Measurements from ENCODE around the gene PPP1R27. TPM values are rescaled to one million over a fixed set of nuclear protein-coding genes. Genes with fewer than 3 reads are reported as not detected.

The PPP1R27 gene
- total and polyA plus RNA-seq, 2 donors (not counting 3 experiments of a cell fraction or from before 2014, with no cell fraction given) = not detected

DNA sequence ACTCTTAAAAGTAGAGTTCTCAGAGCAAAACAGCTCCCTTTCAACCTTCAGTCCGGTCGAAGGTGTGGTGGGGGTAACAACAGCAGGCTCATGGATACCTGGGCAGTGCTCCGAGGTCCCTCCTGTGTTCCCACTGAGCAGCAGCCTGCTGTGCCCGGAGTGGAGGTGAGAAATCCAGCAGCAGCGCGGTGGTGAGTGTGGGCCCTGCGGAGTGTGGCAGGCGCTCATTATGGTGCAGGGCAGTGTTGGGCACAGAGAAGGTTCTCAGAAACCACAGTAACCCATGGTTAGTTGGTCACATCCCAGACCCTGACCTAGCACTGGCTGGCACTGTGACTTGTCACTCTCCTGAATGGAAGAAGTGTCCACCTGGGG, 30.5 kb upstream of the PPP1R27 start:
- no peak overlapping the region for H3K27ac ChIP-seq (ENCODE audit: insufficient read depth, low read depth, low read length)
- H3K4me3 ChIP-seq (replicated peaks in 1 of 3; ENCODE audit: insufficient read depth in 1 of 3, low read depth in 1 of 3, low read length in 3 of 3) = no peak overlapping the region
- dilution Hi-C loops (cut with MboI; ENCODE audit: extremely low pct_ligation_motif_present, low sequenced_read_pairs) = no loop called here
- no peak overlapping the region for H2AFZ ChIP-seq (ENCODE audit: low read depth, low read length)
- no TSS peak for BruUV-seq (replicated peaks)
- no peak overlapping the region for H3K4me2 ChIP-seq (ENCODE audit: insufficient read depth, low read length)
- H3K79me2 ChIP-seq (ENCODE audit: control insufficient read depth, insufficient read depth, low read length) = peaks cover 22% of the 10 kb centered on the region
- no peaks in the 10 kb centered on the region for H3K9me1 ChIP-seq (replicated peaks; ENCODE audit: control insufficient read depth, extremely low read depth, insufficient read depth, low read length)
- peaks cover 17% of the 10 kb centered on the region for H3K4me1 ChIP-seq (ENCODE audit: control insufficient read depth, extremely low read depth, insufficient read depth, low read length)
- ChIA-PET POLR2A (no interaction called here), CTCF (interaction anchor here (0.7 kb wide), 1 partner anchor 11 kb away, joined by 3 read pairs; no protein-coding TSS in a partner anchor)
- no peak overlapping the region for H3K9ac ChIP-seq (replicated peaks; ENCODE audit: extremely low read depth, insufficient read depth, low read length)
- DNase-seq (ENCODE audit: low read depth, low spot score) (no peak), FAIRE-seq (no peak)
- peaks cover 6 to 19% of the 10 kb centered on the region in 2 experiments for H3K36me3 ChIP-seq (ENCODE audit: control insufficient read depth in 2 of 2, extremely low read depth in 1 of 2, insufficient read depth in 2 of 2, low read length in 2 of 2)
- H4K20me1 ChIP-seq (replicated peaks; ENCODE audit: control insufficient read depth, extremely low read depth, insufficient read depth, low read length) = no peaks in the 10 kb centered on the region
- H3K9me3 ChIP-seq (replicated peaks; ENCODE audit: control insufficient read depth, insufficient read depth, low read length) = no peaks in the 10 kb centered on the region
- intact Hi-C loops (cut with micrococcal nuclease) = no loop called here
- TF ChIP-seq, protein P1, sequence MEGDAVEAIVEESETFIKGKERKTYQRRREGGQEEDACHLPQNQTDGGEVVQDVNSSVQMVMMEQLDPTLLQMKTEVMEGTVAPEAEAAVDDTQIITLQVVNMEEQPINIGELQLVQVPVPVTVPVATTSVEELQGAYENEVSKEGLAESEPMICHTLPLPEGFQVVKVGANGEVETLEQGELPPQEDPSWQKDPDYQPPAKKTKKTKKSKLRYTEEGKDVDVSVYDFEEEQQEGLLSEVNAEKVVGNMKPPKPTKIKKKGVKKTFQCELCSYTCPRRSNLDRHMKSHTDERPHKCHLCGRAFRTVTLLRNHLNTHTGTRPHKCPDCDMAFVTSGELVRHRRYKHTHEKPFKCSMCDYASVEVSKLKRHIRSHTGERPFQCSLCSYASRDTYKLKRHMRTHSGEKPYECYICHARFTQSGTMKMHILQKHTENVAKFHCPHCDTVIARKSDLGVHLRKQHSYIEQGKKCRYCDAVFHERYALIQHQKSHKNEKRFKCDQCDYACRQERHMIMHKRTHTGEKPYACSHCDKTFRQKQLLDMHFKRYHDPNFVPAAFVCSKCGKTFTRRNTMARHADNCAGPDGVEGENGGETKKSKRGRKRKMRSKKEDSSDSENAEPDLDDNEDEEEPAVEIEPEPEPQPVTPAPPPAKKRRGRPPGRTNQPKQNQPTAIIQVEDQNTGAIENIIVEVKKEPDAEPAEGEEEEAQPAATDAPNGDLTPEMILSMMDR (IDR thresholded peaks at IDR 0.05; ENCODE audit: extremely low read depth in 1 of 2, insufficient read depth in 1 of 2, low read depth in 1 of 2, low read length in 2 of 2) = no peak
- TF ChIP-seq POLR2AphosphoS5 (IDR thresholded peaks at IDR 0.05; ENCODE audit: insufficient read depth, low read depth, low read length) (no peak), EZH2 (IDR thresholded peaks at IDR 0.05; ENCODE audit: borderline replicate concordance, low read depth, low read length, severe bottlenecking) (no peak), FOS (IDR thresholded peaks at IDR 0.05; ENCODE audit: borderline replicate concordance, insufficient read depth, low read length) (no peak), MYC (IDR thresholded peaks at IDR 0.05; ENCODE audit: low read depth, low read length) (no peak), POLR2A (IDR thresholded peaks at IDR 0.05; ENCODE audit: low read depth, low read length) (no peak), GATA2 (IDR thresholded peaks at IDR 0.05; ENCODE audit: insufficient read depth, insufficient read length, low read depth, low read length) (no peak), JUN (IDR thresholded peaks at IDR 0.05; ENCODE audit: borderline replicate concordance, insufficient read depth, insufficient read length, low read depth) (no peak)
- TF ChIP-seq, protein P2, sequence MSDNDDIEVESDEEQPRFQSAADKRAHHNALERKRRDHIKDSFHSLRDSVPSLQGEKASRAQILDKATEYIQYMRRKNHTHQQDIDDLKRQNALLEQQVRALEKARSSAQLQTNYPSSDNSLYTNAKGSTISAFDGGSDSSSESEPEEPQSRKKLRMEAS (IDR thresholded peaks at IDR 0.05; ENCODE audit: insufficient read depth, insufficient read length) = no peak
- H3K27me3 ChIP-seq (ENCODE audit: control insufficient read depth in 2 of 2, insufficient read depth in 2 of 2, low read length in 2 of 2) = no peaks in the 10 kb centered on the region

Data from endothelial cell of umbilical vein (primary cell).